ENCODE results near the gene ICAM2. TPM values are rescaled to one million over a fixed set of nuclear protein-coding genes. Genes with fewer than 3 reads are reported as not detected.

Gene ICAM2
- total and polyA plus RNA-seq, 2 donors (not counting 3 experiments of a cell fraction or from before 2014, with no cell fraction given) = 586 to 2,377 TPM

DNA sequence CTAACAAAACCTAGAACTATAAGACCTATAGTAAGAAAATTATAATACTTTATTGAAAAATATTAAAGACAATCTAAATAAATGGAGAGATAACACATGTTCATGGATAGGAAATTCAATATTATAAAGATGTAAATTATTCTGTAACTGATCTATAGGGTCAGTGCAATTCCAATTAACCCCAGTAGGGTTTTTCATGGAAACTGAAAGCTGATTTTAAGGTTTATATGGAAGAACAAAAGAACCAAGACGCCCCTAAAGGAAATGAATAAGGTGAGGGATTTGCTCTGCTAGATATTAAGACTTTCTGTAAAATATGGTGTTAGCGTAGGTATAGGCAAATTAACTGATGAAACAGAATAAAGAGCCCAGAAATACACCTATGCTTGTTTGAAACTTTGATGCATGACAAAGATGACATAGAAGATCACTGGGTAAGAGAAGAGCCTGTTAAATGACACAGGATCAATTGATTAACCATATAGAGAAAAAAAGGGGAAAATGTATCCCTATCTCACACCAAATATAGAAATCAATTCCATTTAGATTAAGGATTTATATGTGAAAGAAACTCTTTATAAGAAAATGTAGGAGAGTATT is 3.0 kb downstream of the ICAM2 start:
- peak overlapping the region; percentile 93 for H3K4me2 ChIP-seq (ENCODE audit: insufficient read depth, low read length)
- peak; percentile 43 for DNase-seq (ENCODE audit: low read depth, low spot score)
- ChIA-PET POLR2A (interaction anchor here (0.6 to 3.1 kb wide), 3 partner anchors 8 to 18 kb away, joined by 3 to 32 read pairs (median 8); no protein-coding TSS in a partner anchor), CTCF (interaction anchor here (1.0 to 7.9 kb wide), 14 partner anchors 8 to 265 kb away, joined by 3 to 140 read pairs (median 10); partner anchors contain the start of gene ERN1)
- H4K20me1 ChIP-seq (replicated peaks; ENCODE audit: control insufficient read depth, extremely low read depth, insufficient read depth, low read length) = no peaks in the 10 kb centered on the region
- no peak overlapping the region for H2AFZ ChIP-seq (ENCODE audit: low read depth, low read length)
- H3K4me1 ChIP-seq (ENCODE audit: control insufficient read depth, extremely low read depth, insufficient read depth, low read length) = peaks cover 59% of the 10 kb centered on the region
- H3K9me1 ChIP-seq (replicated peaks; ENCODE audit: control insufficient read depth, extremely low read depth, insufficient read depth, low read length) = no peaks in the 10 kb centered on the region
- BruUV-seq (replicated peaks) = TSS peak; percentile 15
- H3K9me3 ChIP-seq (replicated peaks; ENCODE audit: control insufficient read depth, insufficient read depth, low read length) = no peaks in the 10 kb centered on the region
- TF ChIP-seq CTCF (IDR thresholded peaks at IDR 0.05; ENCODE audit: extremely low read depth in 1 of 2, insufficient read depth in 1 of 2, low read depth in 1 of 2, low read length in 2 of 2) (peak; percentile 8 to 23), POLR2A (IDR thresholded peaks at IDR 0.05; ENCODE audit: low read depth, low read length) (no peak), GATA2 (IDR thresholded peaks at IDR 0.05; ENCODE audit: insufficient read depth, insufficient read length, low read depth, low read length) (no peak)
- dilution Hi-C loops (cut with MboI; ENCODE audit: extremely low pct_ligation_motif_present, low sequenced_read_pairs) (no loop called here), intact Hi-C loops (cut with micrococcal nuclease) (loop anchor here (5.0 kb wide), 1 partner anchor 395 kb away; no protein-coding TSS in a partner anchor)
- peak overlapping the region in 1 of 3 experiments; percentile 72 for H3K4me3 ChIP-seq (replicated peaks in 1 of 3; ENCODE audit: insufficient read depth in 1 of 3, low read depth in 1 of 3, low read length in 3 of 3)
- H3K36me3 ChIP-seq (ENCODE audit: control insufficient read depth in 2 of 2, extremely low read depth in 1 of 2, insufficient read depth in 2 of 2, low read length in 2 of 2) = no peaks in the 10 kb centered on the region
- H3K27me3 ChIP-seq (ENCODE audit: control insufficient read depth in 2 of 2, insufficient read depth in 2 of 2, low read length in 2 of 2) = no peaks in the 10 kb centered on the region
- peak overlapping the region; percentile 90 for H3K27ac ChIP-seq (ENCODE audit: insufficient read depth, low read depth, low read length)
- peak overlapping the region; percentile 80 for H3K9ac ChIP-seq (replicated peaks; ENCODE audit: extremely low read depth, insufficient read depth, low read length)
- H3K79me2 ChIP-seq (ENCODE audit: control insufficient read depth, insufficient read depth, low read length) = peaks cover 52% of the 10 kb centered on the region
- no peak for FAIRE-seq

GRCh38 chr17:64016974-64017373 is 3.5 kb downstream of the ICAM2 start:
- peak; percentile 74 for DNase-seq (ENCODE audit: low read depth, low spot score)
- dilution Hi-C loops (cut with MboI; ENCODE audit: extremely low pct_ligation_motif_present, low sequenced_read_pairs) (no loop called here), intact Hi-C loops (cut with micrococcal nuclease) (loop anchor here (1.0 to 5.0 kb wide), 3 partner anchors 7 to 395 kb away; no protein-coding TSS in a partner anchor)
- H3K27me3 ChIP-seq (ENCODE audit: control insufficient read depth in 2 of 2, insufficient read depth in 2 of 2, low read length in 2 of 2) = no peaks in the 10 kb centered on the region
- no peaks in the 10 kb centered on the region for H4K20me1 ChIP-seq (replicated peaks; ENCODE audit: control insufficient read depth, extremely low read depth, insufficient read depth, low read length)
- H2AFZ ChIP-seq (ENCODE audit: low read depth, low read length) = no peak overlapping the region
- peak; percentile 56 for TF ChIP-seq JUN (IDR thresholded peaks at IDR 0.05; ENCODE audit: borderline replicate concordance, insufficient read depth, insufficient read length, low read depth)
- no peak for TF ChIP-seq MYC (IDR thresholded peaks at IDR 0.05; ENCODE audit: low read depth, low read length)
- TF ChIP-seq EZH2 (IDR thresholded peaks at IDR 0.05; ENCODE audit: borderline replicate concordance, low read depth, low read length, severe bottlenecking) = no peak
- TF ChIP-seq POLR2A (IDR thresholded peaks at IDR 0.05; ENCODE audit: low read depth, low read length) = no peak
- TF ChIP-seq, protein P1, sequence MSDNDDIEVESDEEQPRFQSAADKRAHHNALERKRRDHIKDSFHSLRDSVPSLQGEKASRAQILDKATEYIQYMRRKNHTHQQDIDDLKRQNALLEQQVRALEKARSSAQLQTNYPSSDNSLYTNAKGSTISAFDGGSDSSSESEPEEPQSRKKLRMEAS (IDR thresholded peaks at IDR 0.05; ENCODE audit: insufficient read depth, insufficient read length) = no peak
- no peak for TF ChIP-seq POLR2AphosphoS5 (IDR thresholded peaks at IDR 0.05; ENCODE audit: insufficient read depth, low read depth, low read length)
- TF ChIP-seq GATA2 (IDR thresholded peaks at IDR 0.05; ENCODE audit: insufficient read depth, insufficient read length, low read depth, low read length) = no peak
- TF ChIP-seq FOS (IDR thresholded peaks at IDR 0.05; ENCODE audit: borderline replicate concordance, insufficient read depth, low read length) = peak; percentile 83
- peak overlapping the region in 2 of 3 experiments; percentile 7 to 72 for H3K4me3 ChIP-seq (replicated peaks in 1 of 3; ENCODE audit: insufficient read depth in 1 of 3, low read depth in 1 of 3, low read length in 3 of 3)
- H3K79me2 ChIP-seq (ENCODE audit: control insufficient read depth, insufficient read depth, low read length) = peaks cover 56% of the 10 kb centered on the region
- peak overlapping the region; percentile 80 for H3K9ac ChIP-seq (replicated peaks; ENCODE audit: extremely low read depth, insufficient read depth, low read length)
- BruUV-seq (replicated peaks) = no TSS peak
- ChIA-PET CTCF (interaction anchor here (0.9 to 7.9 kb wide), 15 partner anchors 8 to 265 kb away, joined by 3 to 140 read pairs (median 9); partner anchors contain the start of gene ERN1), POLR2A (interaction anchor here (0.8 to 3.1 kb wide), 3 partner anchors 11 to 17 kb away, joined by 4 to 32 read pairs (median 8); no protein-coding TSS in a partner anchor)
- no peaks in the 10 kb centered on the region for H3K9me1 ChIP-seq (replicated peaks; ENCODE audit: control insufficient read depth, extremely low read depth, insufficient read depth, low read length)
- H3K4me1 ChIP-seq (ENCODE audit: control insufficient read depth, extremely low read depth, insufficient read depth, low read length) = peaks cover 57% of the 10 kb centered on the region
- H3K9me3 ChIP-seq (replicated peaks; ENCODE audit: control insufficient read depth, insufficient read depth, low read length) = no peaks in the 10 kb centered on the region
- H3K27ac ChIP-seq (ENCODE audit: insufficient read depth, low read depth, low read length) = peak overlapping the region; percentile 90
- no peak for FAIRE-seq
- no peaks in the 10 kb centered on the region for H3K36me3 ChIP-seq (ENCODE audit: control insufficient read depth in 2 of 2, extremely low read depth in 1 of 2, insufficient read depth in 2 of 2, low read length in 2 of 2)
- peak overlapping the region; percentile 93 for H3K4me2 ChIP-seq (ENCODE audit: insufficient read depth, low read length)
